Measurements from ENCODE around the gene KIF5C. TPM values are rescaled to one million over a fixed set of nuclear protein-coding genes. Genes with fewer than 3 reads are reported as not detected.

The KIF5C gene
- total RNA-seq, 1 donor from 2014 or later = 24.3 TPM

GRCh38 chr2:149034406-149034805 lies 159.4 kb downstream of the KIF5C start:
- TF ChIP-seq EZH2 (IDR thresholded peaks at IDR 0.05; ENCODE audit: insufficient read depth, low read length) = no peak
- no peak for TF ChIP-seq CTCF (IDR thresholded peaks at IDR 0.05; ENCODE audit: insufficient read depth, low read depth, low read length)
- H3K27me3 Mint-ChIP-seq (ENCODE audit: low read depth, unreplicated experiment) = peaks cover 33% of the 10 kb centered on the region
- no peak for FAIRE-seq
- no peaks in the 10 kb centered on the region for H3K9me3 Mint-ChIP-seq (ENCODE audit: unreplicated experiment)
- H3K27ac ChIP-seq (ENCODE audit: low read depth, low read length) = no peak overlapping the region
- no peak overlapping the region for H3K4me3 ChIP-seq (ENCODE audit: insufficient read depth, low read depth, low read length)
- H3K27me3 ChIP-seq (ENCODE audit: insufficient read depth, low read length) = peaks cover 4% of the 10 kb centered on the region
- H2AFZ ChIP-seq (ENCODE audit: low read depth, low read length) = no peak overlapping the region
- H3K4me2 ChIP-seq (ENCODE audit: low read length) = no peak overlapping the region
- no peaks in the 10 kb centered on the region for H3K79me2 ChIP-seq (ENCODE audit: insufficient read depth, low read length)
- H3K36me3 Mint-ChIP-seq (ENCODE audit: low read depth, unreplicated experiment) = no peaks in the 10 kb centered on the region
- H3K4me3 Mint-ChIP-seq (ENCODE audit: unreplicated experiment) = no peak overlapping the region
- no peaks in the 10 kb centered on the region for H4K20me1 ChIP-seq (ENCODE audit: insufficient read depth, low read length)
- H3K4me1 ChIP-seq (ENCODE audit: insufficient read depth, low read length) = no peaks in the 10 kb centered on the region
- H3K36me3 ChIP-seq (ENCODE audit: insufficient read depth, low read length) = no peaks in the 10 kb centered on the region
- no peak overlapping the region for H3K27ac Mint-ChIP-seq (ENCODE audit: unreplicated experiment)
- no peak for DNase-seq (ENCODE audit: low read depth)
- no peaks in the 10 kb centered on the region for H3K4me1 Mint-ChIP-seq (ENCODE audit: low read depth, unreplicated experiment)
- no peaks in the 10 kb centered on the region for H3K9me3 ChIP-seq (ENCODE audit: insufficient read depth, low read depth, low read length)
- H3K9ac ChIP-seq (ENCODE audit: low read length) = no peak overlapping the region

- TF ChIP-seq CTCF (IDR thresholded peaks at IDR 0.05; ENCODE audit: insufficient read depth, low read depth, low read length) (no peak), EZH2 (IDR thresholded peaks at IDR 0.05; ENCODE audit: insufficient read depth, low read length) (no peak)
- no peaks in the 10 kb centered on the region for H3K79me2 ChIP-seq (ENCODE audit: insufficient read depth, low read length)
- Mint-ChIP-seq H3K27ac (ENCODE audit: unreplicated experiment) (no peak overlapping the region), H3K27me3 (ENCODE audit: low read depth, unreplicated experiment) (peaks cover 38% of the 10 kb centered on the region), H3K9me3 (ENCODE audit: unreplicated experiment) (no peaks in the 10 kb centered on the region), H3K4me3 (ENCODE audit: unreplicated experiment) (no peak overlapping the region), H3K36me3 (ENCODE audit: low read depth, unreplicated experiment) (no peaks in the 10 kb centered on the region), H3K4me1 (ENCODE audit: low read depth, unreplicated experiment) (no peaks in the 10 kb centered on the region)
- peaks cover 4% of the 10 kb centered on the region for H3K27me3 ChIP-seq (ENCODE audit: insufficient read depth, low read length)
- no peaks in the 10 kb centered on the region for H3K9me3 ChIP-seq (ENCODE audit: insufficient read depth, low read depth, low read length)
- no peaks in the 10 kb centered on the region for H4K20me1 ChIP-seq (ENCODE audit: insufficient read depth, low read length)
- H2AFZ ChIP-seq (ENCODE audit: low read depth, low read length) = no peak overlapping the region
- FAIRE-seq (no peak), DNase-seq (ENCODE audit: low read depth) (no peak)
- H3K4me3 ChIP-seq (ENCODE audit: insufficient read depth, low read depth, low read length) = no peak overlapping the region
- no peaks in the 10 kb centered on the region for H3K4me1 ChIP-seq (ENCODE audit: insufficient read depth, low read length)
- no peaks in the 10 kb centered on the region for H3K36me3 ChIP-seq (ENCODE audit: insufficient read depth, low read length)
- no peak overlapping the region for H3K27ac ChIP-seq (ENCODE audit: low read depth, low read length)
- no peak overlapping the region for H3K9ac ChIP-seq (ENCODE audit: low read length)
- no peak overlapping the region for H3K4me2 ChIP-seq (ENCODE audit: low read length)
Observed at GRCh38 chr2:149036507-149037293, 161.7 kb downstream of the KIF5C start.

- Mint-ChIP-seq H3K9me3 (ENCODE audit: unreplicated experiment) (no peaks in the 10 kb centered on the region), H3K27ac (ENCODE audit: unreplicated experiment) (no peak overlapping the region), H3K4me3 (ENCODE audit: unreplicated experiment) (peak overlapping the region; percentile 78), H3K36me3 (ENCODE audit: low read depth, unreplicated experiment) (no peaks in the 10 kb centered on the region), H3K4me1 (ENCODE audit: low read depth, unreplicated experiment) (no peaks in the 10 kb centered on the region), H3K27me3 (ENCODE audit: low read depth, unreplicated experiment) (peaks cover 38% of the 10 kb centered on the region)
- no peak overlapping the region for H3K9ac ChIP-seq (ENCODE audit: low read length)
- no peak overlapping the region for H3K4me3 ChIP-seq (ENCODE audit: insufficient read depth, low read depth, low read length)
- H2AFZ ChIP-seq (ENCODE audit: low read depth, low read length) = no peak overlapping the region
- H3K9me3 ChIP-seq (ENCODE audit: insufficient read depth, low read depth, low read length) = no peaks in the 10 kb centered on the region
- H3K27ac ChIP-seq (ENCODE audit: low read depth, low read length) = no peak overlapping the region
- TF ChIP-seq CTCF (IDR thresholded peaks at IDR 0.05; ENCODE audit: insufficient read depth, low read depth, low read length) (no peak), EZH2 (IDR thresholded peaks at IDR 0.05; ENCODE audit: insufficient read depth, low read length) (no peak)
- H3K4me1 ChIP-seq (ENCODE audit: insufficient read depth, low read length) = no peaks in the 10 kb centered on the region
- H3K36me3 ChIP-seq (ENCODE audit: insufficient read depth, low read length) = no peaks in the 10 kb centered on the region
- FAIRE-seq (no peak), DNase-seq (ENCODE audit: low read depth) (no peak)
- no peaks in the 10 kb centered on the region for H4K20me1 ChIP-seq (ENCODE audit: insufficient read depth, low read length)
- peaks cover 4% of the 10 kb centered on the region for H3K27me3 ChIP-seq (ENCODE audit: insufficient read depth, low read length)
- H3K79me2 ChIP-seq (ENCODE audit: insufficient read depth, low read length) = no peaks in the 10 kb centered on the region
- H3K4me2 ChIP-seq (ENCODE audit: low read length) = peak overlapping the region; percentile 81
Observed at GRCh38 chr2:149037851-149038250, 162.8 kb downstream of the KIF5C start.

Measured in astrocyte (in vitro differentiated cells and primary cell).